HEK293T (cell line): ENCODE data around the gene RGS7.

Experiments
- ARNT ChIP-seq: fragments of 450-650 bp; IDR thresholded peaks from 2 replicates; pipeline ENCODE4 v1.6.1; 2017; ENCODE audit warnings: mild to moderate bottlenecking
- ELF4 ChIP-seq: fragments of 450-650 bp; IDR thresholded peaks from 2 replicates; pipeline ENCODE4 v1.6.1; 2017; ENCODE audit warnings: antibody characterized with exemption
- FOXM1 ChIP-seq: fragments of 450-650 bp; IDR thresholded peaks from 2 replicates; pipeline ENCODE4 v1.6.1; 2017; ENCODE audit warnings: mild to moderate bottlenecking, borderline replicate concordance
- HDGF ChIP-seq: fragments of 450-650 bp; IDR thresholded peaks from 2 replicates; pipeline ENCODE4 v1.6.1; 2017; ENCODE audit warnings: antibody characterized with exemption, borderline replicate concordance
- L3MBTL2 ChIP-seq: fragments of 450-650 bp; conservative IDR thresholded peaks from 2 replicates; pipeline ENCODE4 v1.6.1; 2016; ENCODE audit warnings: mild to moderate bottlenecking
- NFRKB ChIP-seq: fragments of 450-650 bp; IDR thresholded peaks from 2 replicates; pipeline ENCODE4 v1.6.1; 2016; ENCODE audit warnings: mild to moderate bottlenecking, moderate library complexity
- SP1 ChIP-seq: fragments of 450-650 bp; IDR thresholded peaks from 2 replicates; pipeline ENCODE4 v1.6.1; 2017
- SUZ12 ChIP-seq: fragments of 450-650 bp; IDR thresholded peaks from 2 replicates; pipeline ENCODE4 v1.6.1; 2016; ENCODE audit warnings: mild to moderate bottlenecking
- ZNF384 ChIP-seq: fragments of 450-650 bp; IDR thresholded peaks from 2 replicates; pipeline ENCODE4 v1.6.1; 2016

GRCh38 chr1:240936911-240937668 is 419.9 kb downstream of the RGS7 start:
- TF ChIP-seq FOXM1 = no peak
- no peak for TF ChIP-seq ARNT
- TF ChIP-seq HDGF = no peak
- TF ChIP-seq ELF4 = no peak
- TF ChIP-seq ZNF384 = no peak
- no peak for TF ChIP-seq SUZ12
- TF ChIP-seq L3MBTL2 = no peak
- TF ChIP-seq NFRKB = no peak
- no peak for TF ChIP-seq SP1
